ENCODE data around the gene MIPOL1.

GRCh38 chr14:37320106-37320505 is 122.4 kb downstream of the MIPOL1 start:
- no peak for TF ChIP-seq CTCF (IDR thresholded peaks at IDR 0.05)
- no peak for TF ChIP-seq POLR2A (IDR thresholded peaks at IDR 0.05)
- no peak for TF ChIP-seq POLR2AphosphoS5 (IDR thresholded peaks at IDR 0.05; ENCODE audit: insufficient read depth in 1 of 2, low read depth in 1 of 2)

Data from vagina (tissue), 2 donors.